ENCODE data around the gene PGBD5.

PGBD5 gene

GRCh38 chr1:230345139-230345885 lies 80.8 kb downstream of the PGBD5 start:
- DNase-seq, result no peak

GRCh38 chr1:230342699-230343098 lies 83.4 kb downstream of the PGBD5 start:
- no peak for DNase-seq

- DNase-seq, result no peak
Observed at GRCh38 chr1:230342019-230342418, 84.1 kb downstream of the PGBD5 start.

- no peak for DNase-seq
Observed at GRCh38 chr1:230341162-230341546, 85.0 kb downstream of the PGBD5 start.

DNA sequence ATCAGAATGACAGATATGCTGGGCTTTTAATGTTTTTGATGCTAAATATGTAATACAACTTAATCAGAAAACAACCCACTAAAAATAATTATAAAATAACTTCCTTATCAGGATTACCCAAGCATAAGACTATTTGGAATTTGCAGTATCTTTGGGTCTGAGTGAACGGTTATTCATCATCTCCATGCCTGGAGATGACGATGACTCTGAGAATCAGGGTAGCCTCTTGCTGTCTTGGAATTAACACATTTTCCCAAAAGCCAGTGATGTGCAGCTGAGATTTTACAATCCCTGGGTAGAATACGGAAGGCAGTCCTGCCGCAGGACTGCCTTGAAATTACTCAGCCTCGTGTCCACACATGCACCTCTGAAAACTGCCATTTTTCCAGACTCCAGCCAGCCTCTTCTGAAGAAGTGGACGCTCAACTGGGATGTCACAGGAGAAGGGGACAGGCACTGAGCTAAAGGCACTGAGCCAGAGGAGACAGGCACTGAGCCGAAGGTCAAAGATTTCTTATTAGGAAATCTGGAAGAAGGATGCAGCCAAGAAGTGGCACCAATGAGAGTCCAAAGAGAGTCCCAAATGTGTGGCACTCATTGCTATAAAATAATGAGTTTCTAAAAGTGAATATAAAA lies 85.5 kb downstream of the PGBD5 start:
- no peak for DNase-seq

GRCh38 chr1:230339033-230339432 lies 87.1 kb downstream of the PGBD5 start:
- DNase-seq, result no peak

DNA sequence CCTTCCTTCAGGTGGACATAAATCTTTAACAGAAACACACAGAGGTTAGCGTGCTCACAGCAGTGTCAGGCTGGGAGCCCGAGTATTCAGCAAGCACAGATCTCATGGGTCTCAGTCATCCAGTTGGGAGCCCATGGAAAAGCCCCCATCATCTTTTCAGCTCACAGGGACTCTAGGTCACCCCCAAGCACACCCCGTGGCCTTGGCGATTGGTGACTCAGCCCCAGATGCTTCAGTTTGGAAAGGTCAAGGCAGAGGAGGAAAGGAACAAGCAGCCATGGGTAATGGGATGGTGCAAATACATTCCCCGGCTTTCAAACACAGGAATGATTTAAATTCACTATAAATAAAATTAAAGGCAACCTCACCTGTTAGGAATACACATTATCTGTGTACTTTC lies 88.9 kb downstream of the PGBD5 start:
- DNase-seq, result no peak

GRCh38 chr1:230335861-230336522 lies 90.1 kb downstream of the PGBD5 start:
- no peak for DNase-seq

- DNase-seq, result no peak
Observed at GRCh38 chr1:230334447-230334837, 91.7 kb downstream of the PGBD5 start.

- no peak for DNase-seq
Observed at GRCh38 chr1:230333590-230334446, 92.3 kb downstream of the PGBD5 start.

DNA sequence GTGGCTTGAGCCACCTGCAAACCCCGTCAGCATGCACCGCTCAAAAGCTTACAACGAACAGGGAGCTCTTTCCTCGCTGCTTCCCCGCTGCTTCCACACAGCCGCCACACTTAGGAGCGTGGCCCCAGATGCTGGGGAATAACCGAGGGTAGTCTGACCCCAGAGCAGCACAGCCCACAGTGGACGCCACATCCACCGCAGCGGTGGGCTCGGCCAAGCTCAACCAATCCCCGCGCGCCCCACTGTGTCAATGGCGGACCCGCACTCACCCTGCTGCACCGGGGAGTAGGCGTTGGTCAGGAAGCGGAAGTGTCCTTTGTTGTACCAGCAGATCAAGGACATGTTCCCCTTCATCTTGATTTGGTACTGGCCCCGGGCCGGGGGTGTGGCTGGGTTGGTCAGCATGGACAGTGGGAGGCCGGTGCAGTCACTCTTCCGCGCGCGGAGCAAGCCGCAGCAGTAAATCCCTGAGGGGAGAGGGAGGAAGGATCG lies 93.5 kb downstream of the PGBD5 start:
- DNase-seq, result no peak

DNA sequence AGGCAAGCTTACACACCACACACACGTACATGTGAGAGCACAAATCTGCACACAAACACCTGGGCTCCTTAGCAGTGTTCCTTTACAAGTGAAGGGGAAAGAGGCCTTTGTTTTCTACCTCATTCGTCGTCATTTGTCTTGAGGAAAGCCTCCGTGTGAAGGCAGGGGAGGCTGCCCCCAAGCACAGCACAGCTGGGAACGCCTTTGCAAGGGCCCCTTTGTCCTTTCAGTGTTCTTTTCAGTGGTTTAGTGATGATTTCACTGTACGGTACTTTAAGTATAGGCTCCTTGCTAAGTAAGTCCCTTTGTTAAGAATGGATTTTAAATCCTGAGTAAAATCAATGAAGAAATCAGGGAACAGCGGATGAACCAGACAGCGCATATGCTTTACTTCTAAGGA lies 94.1 kb downstream of the PGBD5 start:
- no peak for DNase-seq

- DNase-seq, result no peak
Observed at GRCh38 chr1:230330157-230330556, 96.0 kb downstream of the PGBD5 start.

DNA sequence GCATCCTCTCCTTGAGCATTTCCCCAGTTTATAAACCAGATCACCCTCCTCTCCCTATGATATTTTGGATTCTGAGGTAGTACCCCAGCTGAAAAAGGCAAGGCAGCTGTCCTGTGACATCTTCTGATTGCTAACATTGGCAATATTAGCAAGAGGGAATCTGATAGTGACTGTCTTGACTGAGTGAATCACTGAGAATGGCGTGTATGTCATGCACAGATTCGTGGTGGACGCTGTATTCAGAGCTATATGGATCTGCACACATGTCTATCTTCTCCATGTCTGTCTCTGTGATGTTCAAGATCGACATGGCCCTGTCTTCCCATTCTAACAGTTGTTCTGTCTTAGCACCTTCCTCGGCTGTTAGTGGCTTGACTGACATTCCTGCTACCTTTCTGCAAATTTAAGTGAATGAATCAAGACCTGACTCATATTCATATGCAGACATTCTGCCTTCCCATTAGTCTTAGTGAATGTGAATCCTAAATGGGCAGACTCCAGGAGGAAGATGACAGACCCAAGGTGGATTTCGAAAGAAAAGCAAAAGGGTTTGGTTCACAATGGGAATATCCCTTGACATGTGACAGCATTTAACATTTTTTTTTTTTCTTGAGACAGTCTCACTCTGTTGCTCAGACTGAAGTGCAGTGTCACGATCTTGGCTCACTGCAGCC lies 97.7 kb downstream of the PGBD5 start:
- DNase-seq, result no peak

- no peak for DNase-seq
Observed at GRCh38 chr1:230327892-230328284, 98.2 kb downstream of the PGBD5 start.

- no peak for DNase-seq
Observed at GRCh38 chr1:230326971-230327891, 98.9 kb downstream of the PGBD5 start.

GRCh38 chr1:230323686-230324085 lies 102.4 kb downstream of the PGBD5 start:
- DNase-seq, result no peak

DNA sequence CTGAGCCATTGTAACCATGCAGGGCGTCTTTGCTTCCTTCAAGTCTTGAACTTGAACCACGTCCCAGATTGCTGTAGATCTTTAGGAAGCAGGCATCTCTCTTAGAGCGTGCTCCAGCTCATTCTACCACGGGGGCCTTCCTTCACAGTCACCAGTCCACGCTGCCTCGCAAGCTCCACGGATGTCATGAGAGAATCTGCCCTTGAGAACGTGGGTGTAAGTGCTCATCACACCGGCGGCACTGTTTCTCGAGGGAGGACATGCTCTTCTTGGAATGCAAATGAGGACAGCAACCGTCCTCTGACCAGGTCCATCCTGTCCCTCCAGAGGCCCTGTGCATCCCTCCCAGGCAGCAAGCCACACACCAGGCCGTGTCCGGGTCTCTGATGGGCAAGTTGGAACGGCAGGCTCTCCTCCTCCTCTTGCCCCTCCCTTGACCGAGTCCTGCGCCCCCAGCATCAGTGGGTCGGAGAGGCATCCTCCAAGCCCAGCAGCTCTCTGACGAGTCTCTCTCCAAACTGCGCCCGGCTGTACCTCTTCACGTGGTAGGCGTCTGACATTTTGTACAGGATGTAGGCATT lies 103.1 kb downstream of the PGBD5 start:
- no peak for DNase-seq

DNA sequence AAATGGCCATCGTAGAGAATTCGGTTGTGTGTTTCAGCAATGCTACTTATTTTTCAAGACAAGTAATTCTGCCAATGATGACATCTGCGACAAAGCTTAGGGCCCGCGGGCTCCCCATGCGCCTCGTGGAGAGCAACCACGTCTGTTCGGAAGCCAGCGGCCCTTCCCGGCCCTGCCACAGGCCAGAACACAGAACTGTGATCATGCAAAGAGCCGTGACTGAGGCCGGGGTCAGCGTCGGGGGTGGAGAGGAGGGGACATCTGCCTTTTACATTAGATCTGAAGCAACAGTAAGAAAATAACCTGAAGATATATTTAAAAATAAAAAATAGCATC lies 103.7 kb downstream of the PGBD5 start:
- no peak for DNase-seq

- DNase-seq, result no peak
Observed at GRCh38 chr1:230321741-230322420, 104.3 kb downstream of the PGBD5 start.

- no peak for DNase-seq
Observed at GRCh38 chr1:230321341-230321740, 104.8 kb downstream of the PGBD5 start.

Data from GDM1 (cell line).